ENCODE data around the gene GPR89B.

GPR89B gene

DNA sequence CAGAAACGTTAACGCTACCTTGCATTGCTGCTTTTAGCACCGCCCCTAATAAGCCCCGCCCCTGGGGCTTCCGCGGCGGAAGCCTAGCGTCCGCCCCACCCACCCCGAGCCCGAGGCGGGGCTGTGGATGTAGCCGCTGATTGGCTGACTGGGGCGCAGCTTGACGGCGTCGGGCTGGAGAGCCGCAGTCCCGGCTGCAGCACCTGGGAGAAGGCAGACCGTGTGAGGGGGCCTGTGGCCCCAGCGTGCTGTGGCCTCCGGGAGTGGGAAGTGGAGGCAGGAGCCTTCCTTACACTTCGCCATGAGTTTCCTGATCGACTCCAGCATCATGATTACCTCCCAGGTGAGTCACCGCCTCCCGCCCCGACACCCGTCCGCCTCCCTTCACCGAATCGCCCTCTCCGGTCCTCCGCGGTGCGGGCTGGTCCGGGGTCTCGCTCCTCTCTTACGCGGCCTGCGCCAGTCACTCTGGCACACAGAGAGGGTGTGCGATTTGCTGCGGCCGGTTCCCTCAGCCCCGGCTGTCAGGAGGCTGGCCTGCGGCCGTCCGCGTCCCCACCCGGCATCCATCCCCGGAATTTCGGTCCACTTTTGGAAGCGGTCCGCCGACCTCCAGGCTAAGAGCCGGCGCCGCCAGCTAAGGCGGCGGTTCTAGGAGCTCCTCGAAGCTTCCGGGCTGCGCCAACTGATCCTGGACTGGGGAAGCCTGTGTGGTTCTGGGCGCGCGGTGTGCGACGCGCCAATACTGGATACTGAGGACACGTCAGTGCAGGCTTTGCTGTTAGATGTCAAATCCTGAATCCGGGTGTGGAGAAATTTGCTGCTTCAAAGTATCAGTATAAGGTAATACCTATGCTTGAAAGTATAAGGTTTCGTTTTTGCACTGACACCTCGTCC, at the start of gene GPR89B:
TSS of gene GPR89B (plus strand) at position 185 of the 897 bp plus-strand sequence. CDS start at position 302, 117 bp downstream.
- peak within 1 kb of the TSS; percentile 70 to 80 for H3K4me3 ChIP-seq (replicated peaks in 1 of 2; ENCODE audit: low read depth in 2 of 2, low read length in 2 of 2)
- DNase-seq (ENCODE audit: low read depth in 2 of 2): peak; percentile 85 to 86

DNA sequence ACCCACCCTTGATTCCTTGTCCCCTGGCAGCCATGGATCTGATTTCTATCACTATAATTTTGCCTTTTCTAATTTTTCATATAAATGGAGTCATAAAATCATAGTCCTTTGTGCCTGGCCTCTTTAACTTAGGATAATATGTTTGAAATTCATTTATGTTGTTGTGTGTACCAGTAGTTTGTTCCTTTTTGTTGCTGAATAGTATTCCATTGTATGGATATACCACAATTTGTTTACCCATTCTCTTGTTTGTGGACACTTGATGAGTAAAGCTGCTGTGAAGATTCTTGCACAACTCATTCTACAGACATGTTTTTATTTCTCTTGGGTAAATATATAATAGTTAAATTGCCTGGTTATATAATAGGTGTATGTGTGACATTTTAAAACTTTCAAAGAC, 48.3 kb upstream of the GPR89B start:
- TF ChIP-seq, protein P1, sequence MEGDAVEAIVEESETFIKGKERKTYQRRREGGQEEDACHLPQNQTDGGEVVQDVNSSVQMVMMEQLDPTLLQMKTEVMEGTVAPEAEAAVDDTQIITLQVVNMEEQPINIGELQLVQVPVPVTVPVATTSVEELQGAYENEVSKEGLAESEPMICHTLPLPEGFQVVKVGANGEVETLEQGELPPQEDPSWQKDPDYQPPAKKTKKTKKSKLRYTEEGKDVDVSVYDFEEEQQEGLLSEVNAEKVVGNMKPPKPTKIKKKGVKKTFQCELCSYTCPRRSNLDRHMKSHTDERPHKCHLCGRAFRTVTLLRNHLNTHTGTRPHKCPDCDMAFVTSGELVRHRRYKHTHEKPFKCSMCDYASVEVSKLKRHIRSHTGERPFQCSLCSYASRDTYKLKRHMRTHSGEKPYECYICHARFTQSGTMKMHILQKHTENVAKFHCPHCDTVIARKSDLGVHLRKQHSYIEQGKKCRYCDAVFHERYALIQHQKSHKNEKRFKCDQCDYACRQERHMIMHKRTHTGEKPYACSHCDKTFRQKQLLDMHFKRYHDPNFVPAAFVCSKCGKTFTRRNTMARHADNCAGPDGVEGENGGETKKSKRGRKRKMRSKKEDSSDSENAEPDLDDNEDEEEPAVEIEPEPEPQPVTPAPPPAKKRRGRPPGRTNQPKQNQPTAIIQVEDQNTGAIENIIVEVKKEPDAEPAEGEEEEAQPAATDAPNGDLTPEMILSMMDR (IDR thresholded peaks at IDR 0.05; ENCODE audit: low read depth, low read length): no peak
- no peak for DNase-seq (ENCODE audit: low read depth in 2 of 2)
- H3K4me3 ChIP-seq (replicated peaks in 1 of 2; ENCODE audit: low read depth in 2 of 2, low read length in 2 of 2): no peak overlapping the region

DNA sequence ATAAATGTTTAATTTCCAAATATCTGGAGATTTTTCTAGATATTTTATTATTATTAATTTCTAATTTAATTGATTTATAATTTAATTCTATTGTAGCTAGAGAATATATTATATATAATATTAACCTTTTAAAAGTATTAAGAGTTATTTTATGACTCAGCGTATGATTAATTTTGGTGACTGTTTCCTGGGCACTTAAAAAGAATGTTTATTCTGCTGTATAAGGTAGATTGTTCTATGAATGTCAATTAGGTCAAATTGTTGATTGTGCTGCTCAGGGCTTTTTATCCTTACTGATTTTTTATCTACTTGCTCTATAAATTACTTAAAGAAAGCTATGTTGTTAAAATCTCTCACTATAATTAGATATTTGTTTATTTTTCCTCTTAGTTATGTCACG, 45.7 kb upstream of the GPR89B start:
- DNase-seq (ENCODE audit: low read depth in 2 of 2): no peak
- TF ChIP-seq, protein P1 (IDR thresholded peaks at IDR 0.05; ENCODE audit: low read depth, low read length): no peak
- no peak overlapping the region for H3K4me3 ChIP-seq (replicated peaks in 1 of 2; ENCODE audit: low read depth in 2 of 2, low read length in 2 of 2)

DNA sequence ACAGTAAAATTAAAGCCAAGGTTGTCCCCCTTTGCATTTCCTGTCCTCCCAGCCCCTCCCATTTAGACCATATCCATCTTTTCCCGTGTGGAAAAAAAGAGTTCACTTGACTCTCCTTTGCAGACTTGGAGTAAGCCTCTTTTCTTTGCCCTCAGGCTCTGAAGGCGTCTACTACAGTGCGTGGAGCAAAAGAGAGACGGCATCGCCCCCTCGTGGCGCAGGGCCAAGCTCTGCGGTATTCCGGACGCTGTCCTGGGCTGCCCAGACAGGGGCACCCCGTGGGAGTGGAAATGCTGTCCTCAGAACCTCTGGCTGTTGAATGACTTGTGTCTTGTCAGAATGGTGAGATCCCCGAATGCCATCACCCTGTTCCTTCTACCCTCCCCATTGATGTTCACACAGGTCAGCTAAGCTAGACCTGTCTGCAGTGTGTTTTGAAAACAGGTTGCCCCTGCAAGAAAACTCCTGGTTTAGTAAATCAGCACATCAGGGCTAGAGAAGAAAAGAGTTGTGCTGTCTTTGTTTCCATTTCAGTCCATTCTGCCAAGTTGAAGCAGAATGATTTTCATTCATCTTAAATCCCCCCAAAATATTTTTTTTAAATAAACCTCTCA, 37.9 kb upstream of the GPR89B start:
- no peak overlapping the region for H3K4me3 ChIP-seq (replicated peaks in 1 of 2; ENCODE audit: low read depth in 2 of 2, low read length in 2 of 2)
- TF ChIP-seq, protein P1 (IDR thresholded peaks at IDR 0.05; ENCODE audit: low read depth, low read length): peak; percentile 76
- peak; percentile 64 to 70 for DNase-seq (ENCODE audit: low read depth in 2 of 2)

DNA sequence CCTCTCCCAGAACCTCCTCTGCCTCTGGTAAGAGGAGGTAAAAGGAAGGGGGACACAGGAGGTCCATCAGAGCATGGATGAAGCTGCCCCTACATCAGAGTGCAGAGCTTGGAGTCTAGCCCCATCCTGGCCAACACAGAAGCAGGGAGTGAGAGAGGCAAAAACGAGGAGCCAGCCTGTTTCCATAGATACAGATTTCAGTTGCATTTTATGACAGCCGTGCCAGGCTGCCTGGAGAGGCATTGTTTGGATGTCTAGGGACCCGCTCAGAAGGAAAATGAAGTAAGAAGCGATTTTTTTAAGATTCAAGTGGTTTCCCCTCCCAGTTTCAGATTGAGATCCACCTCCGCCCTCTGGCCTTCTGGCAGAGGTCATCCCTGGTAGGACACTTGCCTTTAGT, 37.1 kb upstream of the GPR89B start:
- no peak for DNase-seq (ENCODE audit: low read depth in 2 of 2)
- TF ChIP-seq, protein P1 (IDR thresholded peaks at IDR 0.05; ENCODE audit: low read depth, low read length): no peak
- H3K4me3 ChIP-seq (replicated peaks in 1 of 2; ENCODE audit: low read depth in 2 of 2, low read length in 2 of 2): no peak overlapping the region

DNA sequence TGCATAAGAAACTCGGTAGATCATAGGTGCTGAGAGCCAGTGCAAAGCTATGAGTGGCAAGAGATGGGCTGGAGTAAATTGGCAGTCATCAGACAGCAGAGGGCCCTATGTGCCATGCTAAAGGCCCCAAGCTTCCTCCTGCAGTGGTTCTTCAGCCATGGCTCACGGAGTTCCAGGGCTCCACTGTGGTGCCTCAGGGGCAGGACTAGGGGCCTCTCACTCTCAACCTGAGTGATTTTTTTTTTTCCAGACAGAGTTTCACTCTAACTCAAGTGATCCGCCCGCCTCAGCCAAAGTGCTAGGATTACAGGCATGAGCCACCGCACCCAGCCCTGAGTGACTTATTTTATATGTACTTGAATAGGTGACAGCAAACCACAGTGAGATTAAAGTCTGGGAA, 36.0 kb upstream of the GPR89B start:
- DNase-seq (ENCODE audit: low read depth in 2 of 2): peak in 1 of 2 donors; percentile 9
- H3K4me3 ChIP-seq (replicated peaks in 1 of 2; ENCODE audit: low read depth in 2 of 2, low read length in 2 of 2): no peak overlapping the region
- TF ChIP-seq, protein P1 (IDR thresholded peaks at IDR 0.05; ENCODE audit: low read depth, low read length): peak; percentile 11

DNA sequence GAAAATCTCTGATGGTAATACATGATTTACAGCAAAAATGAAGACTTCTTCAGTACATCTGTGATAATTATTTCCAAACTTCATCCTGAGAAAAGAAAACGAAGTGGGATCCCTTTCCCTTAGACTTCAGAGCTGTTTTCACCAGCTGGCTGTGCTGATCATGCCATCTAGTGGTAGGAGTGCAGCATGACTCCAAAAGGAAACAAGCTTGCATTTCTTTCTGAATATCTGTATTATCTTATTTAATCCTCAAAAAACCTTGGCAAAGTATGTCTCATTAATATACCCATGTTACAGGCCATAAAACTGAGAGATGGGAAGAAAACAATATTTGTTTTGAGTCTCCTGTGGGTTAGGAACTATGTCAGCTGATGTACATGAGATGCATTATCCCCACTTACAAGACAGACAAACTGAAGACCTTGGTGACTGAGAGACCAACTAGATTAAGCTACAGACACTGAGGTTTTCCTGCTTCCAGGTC, 35.4 kb upstream of the GPR89B start:
- DNase-seq (ENCODE audit: low read depth in 2 of 2): peak; percentile 75 to 77
- TF ChIP-seq, protein P1 (IDR thresholded peaks at IDR 0.05; ENCODE audit: low read depth, low read length): peak; percentile 95
- no peak overlapping the region for H3K4me3 ChIP-seq (replicated peaks in 1 of 2; ENCODE audit: low read depth in 2 of 2, low read length in 2 of 2)
